ENCODE data around the gene B3GALT5. TPM values are rescaled to one million over a fixed set of nuclear protein-coding genes. Genes with fewer than 3 reads are reported as not detected.

B3GALT5 gene
- total and polyA plus RNA-seq, 2 of the 4 experiments (the other 2 are of a cell fraction): 0.05 to 0.18 TPM

GRCh38 chr21:39575775-39576174, 37.0 kb upstream of the B3GALT5 start:
- Histone ChIP-seq H2BK5ac (ENCODE audit: low read depth, low read length, poor library complexity, severe bottlenecking) (no peak overlapping the region), H3K14ac (replicated peaks; ENCODE audit: low read depth, low read length) (no peak overlapping the region), H3K4ac (ENCODE audit: low read depth, low read length) (no peak overlapping the region), H3K36me3 (ENCODE audit: control insufficient read depth, insufficient read depth, low read length) (no peaks in the 10 kb centered on the region), H4K20me1 (ENCODE audit: insufficient read depth, low read length) (no peaks in the 10 kb centered on the region), H3K23ac (ENCODE audit: low read depth, low read length) (no peak overlapping the region), H2AK9ac (replicated peaks; ENCODE audit: low read depth, low read length, poor library complexity) (no peak overlapping the region), H4K5ac (ENCODE audit: low read depth, low read length) (no peak overlapping the region), H3K9me3 (ENCODE audit: control insufficient read depth, insufficient read depth, low read length) (no peaks in the 10 kb centered on the region), H3K27ac (ENCODE audit: insufficient read depth, low read length) (no peak overlapping the region), H3K4me2 (ENCODE audit: low read depth, low read length) (no peak overlapping the region), H2BK20ac (ENCODE audit: low read depth, low read length) (no peak overlapping the region), H3K9ac (ENCODE audit: low read depth, low read length) (no peak overlapping the region), H3K9me1 (ENCODE audit: insufficient read depth, low read length) (no peaks in the 10 kb centered on the region), H3K4me3 (ENCODE audit: insufficient read depth, low read depth, low read length) (no peak overlapping the region), H3K79me1 (ENCODE audit: low read depth in 1 of 2, low read length in 2 of 2) (no peaks in the 10 kb centered on the region), H4K91ac (ENCODE audit: insufficient read depth, low read depth, low read length) (no peak overlapping the region), H2BK15ac (ENCODE audit: low read depth, low read length) (no peak overlapping the region), H3K4me1 (ENCODE audit: control insufficient read depth, insufficient read depth, low read length) (no peaks in the 10 kb centered on the region), H2BK120ac (ENCODE audit: low read depth, low read length) (no peak overlapping the region), H3K56ac (ENCODE audit: extremely low read depth, insufficient read depth, low read length) (no peak overlapping the region), H3K18ac (ENCODE audit: low read depth, low read length) (no peak overlapping the region), H2AK5ac (ENCODE audit: low read depth, low read length) (no peak overlapping the region), H4K8ac (ENCODE audit: low read depth in 2 of 2, low read length in 2 of 2) (no peak overlapping the region), H3K27me3 (ENCODE audit: control insufficient read depth, insufficient read depth, low read length) (no peaks in the 10 kb centered on the region), H2AFZ (replicated peaks; ENCODE audit: low read length, poor library complexity) (no peak overlapping the region)
- BruUV-seq (replicated peaks): no TSS peak
- dilution Hi-C loops (cut with HindIII; ENCODE audit: low sequenced_read_pairs, unreplicated experiment): no loop called here
- in situ Hi-C loops (cut with MboI; ENCODE audit: low sequenced_read_pairs): no loop called here
- ChIA-PET CTCF (no interaction called here), POLR2A (ENCODE audit: unreplicated experiment) (no interaction called here)
- TF ChIP-seq RCOR1 (IDR thresholded peaks at IDR 0.05; ENCODE audit: insufficient replicate concordance, low read length) (no peak), BHLHE40 (IDR thresholded peaks at IDR 0.05; ENCODE audit: low read depth, low read length) (no peak), ELK1 (IDR thresholded peaks at IDR 0.05; ENCODE audit: borderline replicate concordance, low read depth, low read length) (no peak), USF2 (IDR thresholded peaks at IDR 0.05; ENCODE audit: low read depth, low read length) (no peak), FOS (IDR thresholded peaks at IDR 0.05; ENCODE audit: low read depth, low read length) (no peak), RFX5 (IDR thresholded peaks at IDR 0.05; ENCODE audit: low read depth, low read length) (no peak), CEBPB (IDR thresholded peaks at IDR 0.05; ENCODE audit: low read depth, low read length) (no peak), SMC3 (IDR thresholded peaks at IDR 0.05; ENCODE audit: low read depth, low read length) (no peak), MAFK (IDR thresholded peaks at IDR 0.05; ENCODE audit: low read depth, low read length) (no peak), NFE2L2 (IDR thresholded peaks at IDR 0.05; ENCODE audit: low read depth, low read length) (no peak), MAZ (IDR thresholded peaks at IDR 0.05; ENCODE audit: borderline replicate concordance, low read depth, low read length) (no peak), MXI1 (IDR thresholded peaks at IDR 0.05; ENCODE audit: borderline replicate concordance, low read depth, low read length) (no peak), CHD1 (IDR thresholded peaks at IDR 0.05; ENCODE audit: low read depth, low read length) (no peak), RAD21 (IDR thresholded peaks at IDR 0.05; ENCODE audit: low read length) (no peak), POLR2A (IDR thresholded peaks at IDR 0.05; ENCODE audit: low read depth, low read length) (no peak)
- TF ChIP-seq, protein P1, sequence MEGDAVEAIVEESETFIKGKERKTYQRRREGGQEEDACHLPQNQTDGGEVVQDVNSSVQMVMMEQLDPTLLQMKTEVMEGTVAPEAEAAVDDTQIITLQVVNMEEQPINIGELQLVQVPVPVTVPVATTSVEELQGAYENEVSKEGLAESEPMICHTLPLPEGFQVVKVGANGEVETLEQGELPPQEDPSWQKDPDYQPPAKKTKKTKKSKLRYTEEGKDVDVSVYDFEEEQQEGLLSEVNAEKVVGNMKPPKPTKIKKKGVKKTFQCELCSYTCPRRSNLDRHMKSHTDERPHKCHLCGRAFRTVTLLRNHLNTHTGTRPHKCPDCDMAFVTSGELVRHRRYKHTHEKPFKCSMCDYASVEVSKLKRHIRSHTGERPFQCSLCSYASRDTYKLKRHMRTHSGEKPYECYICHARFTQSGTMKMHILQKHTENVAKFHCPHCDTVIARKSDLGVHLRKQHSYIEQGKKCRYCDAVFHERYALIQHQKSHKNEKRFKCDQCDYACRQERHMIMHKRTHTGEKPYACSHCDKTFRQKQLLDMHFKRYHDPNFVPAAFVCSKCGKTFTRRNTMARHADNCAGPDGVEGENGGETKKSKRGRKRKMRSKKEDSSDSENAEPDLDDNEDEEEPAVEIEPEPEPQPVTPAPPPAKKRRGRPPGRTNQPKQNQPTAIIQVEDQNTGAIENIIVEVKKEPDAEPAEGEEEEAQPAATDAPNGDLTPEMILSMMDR (conservative IDR thresholded peaks at IDR 0.05; ENCODE audit: low read depth, low read length): no peak
- DNase-seq (no peak), ATAC-seq (ENCODE audit: low read depth) (no peak)
- intact Hi-C loops (cut with micrococcal nuclease): no loop called here
